ENCODE data around the gene FREY1. TPM values are rescaled to one million over a fixed set of nuclear protein-coding genes. Genes with fewer than 3 reads are reported as not detected.
A peak's percentile ranks its signal among the peaks of the same experiment; 100 is the strongest.

The FREY1 gene
- total and polyA plus RNA-seq, 2 of the 13 experiments (the other 11 are each of a cell fraction or from before 2014, with no cell fraction given) = 0.44 to 0.73 TPM

DNA sequence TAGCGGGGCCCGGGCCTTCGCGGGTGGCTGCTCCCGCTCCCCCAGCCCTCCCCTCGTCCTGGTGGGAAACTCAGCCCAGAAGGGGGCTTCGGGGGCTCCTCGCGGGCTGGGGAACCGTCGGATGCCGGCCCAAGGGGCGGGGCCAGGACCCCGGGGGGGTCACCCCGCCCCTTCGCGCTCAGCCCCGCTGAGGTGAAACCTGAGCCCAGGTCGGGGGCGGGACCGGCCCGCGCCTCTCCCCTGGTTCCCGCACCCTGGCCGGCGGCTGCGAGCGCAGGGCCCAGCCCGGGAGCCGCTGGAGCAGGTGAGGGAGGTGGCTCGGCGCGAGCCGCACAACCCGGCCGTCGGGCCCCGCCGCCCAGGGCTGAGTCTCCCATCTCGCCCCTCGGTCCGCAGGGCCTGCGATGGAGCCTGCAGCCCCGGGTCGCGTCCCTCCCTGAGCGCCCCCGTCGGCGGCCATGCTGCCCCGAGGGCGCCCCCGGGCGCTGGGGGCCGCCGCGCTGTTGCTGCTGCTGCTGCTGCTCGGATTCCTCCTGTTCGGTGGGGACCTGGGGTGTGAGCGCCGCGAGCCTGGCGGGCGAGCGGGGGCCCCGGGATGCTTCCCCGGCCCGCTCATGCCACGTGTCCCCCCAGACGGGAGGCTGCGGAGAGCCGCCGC, 15.5 kb upstream of the FREY1 start, which contains the start of gene LARGE2 (continued):
- no peak for TF ChIP-seq THAP8 (CRISPR knock-in tag; IDR thresholded peaks at IDR 0.05; ENCODE audit: borderline replicate concordance)
- 0 out of 2 replicates have a peak, but pooled peaks have one; percentile 21 for TF ChIP-seq KLF6 (CRISPR knock-in tag; IDR thresholded peaks at IDR 0.05)
- TF ChIP-seq TRIM22 (IDR thresholded peaks at IDR 0.05) = no peak
- TF ChIP-seq ZNF569 (CRISPR knock-in tag; IDR thresholded peaks at IDR 0.05; ENCODE audit: borderline replicate concordance) = no peak
- no peak for TF ChIP-seq ARID2 (CRISPR knock-in tag; IDR thresholded peaks at IDR 0.05; ENCODE audit: borderline replicate concordance)
- no peak for TF ChIP-seq EHMT2 (IDR thresholded peaks at IDR 0.05; ENCODE audit: borderline replicate concordance, low read depth, low read length)
- TF ChIP-seq TMF1 (CRISPR knock-in tag; IDR thresholded peaks at IDR 0.05; ENCODE audit: low read depth) = no peak
- TF ChIP-seq ZNF329 (CRISPR knock-in tag; IDR thresholded peaks at IDR 0.05; ENCODE audit: low read depth) = no peak
- TF ChIP-seq BCL6 (CRISPR knock-in tag; IDR thresholded peaks at IDR 0.05) = no peak
- TF ChIP-seq ATF7-NPFF (CRISPR knock-in tag; IDR thresholded peaks at IDR 0.05; ENCODE audit: low read depth) = 0 out of 2 replicates have a peak, but pooled peaks have one; percentile 14
- TF ChIP-seq HMGXB3 (CRISPR knock-in tag; IDR thresholded peaks at IDR 0.05; ENCODE audit: borderline replicate concordance) = no peak
- TF ChIP-seq ZNF616 (CRISPR knock-in tag; IDR thresholded peaks at IDR 0.05; ENCODE audit: low read depth) = no peak
- TF ChIP-seq NKX3-1 (CRISPR knock-in tag; IDR thresholded peaks at IDR 0.05) = no peak
- no peak for TF ChIP-seq ZNF33B (CRISPR knock-in tag; IDR thresholded peaks at IDR 0.05)
- no peak for TF ChIP-seq MAFK (conservative IDR thresholded peaks at IDR 0.05 in 1 of 2, IDR thresholded peaks at IDR 0.05 in 1 of 2; ENCODE audit: low read length in 2 of 2)
- no peak for TF ChIP-seq ZNF549 (CRISPR knock-in tag; IDR thresholded peaks at IDR 0.05)
- TF ChIP-seq SOX5 (CRISPR knock-in tag; IDR thresholded peaks at IDR 0.05; ENCODE audit: borderline replicate concordance) = no peak
- TF ChIP-seq ZNF30 (CRISPR knock-in tag; IDR thresholded peaks at IDR 0.05) = no peak
- no peak for TF ChIP-seq ADNP (CRISPR knock-in tag; IDR thresholded peaks at IDR 0.05)
- no peak for TF ChIP-seq ZNF180 (CRISPR knock-in tag; IDR thresholded peaks at IDR 0.05; ENCODE audit: borderline replicate concordance, low read depth)
- no peak for TF ChIP-seq SMYD3 (CRISPR knock-in tag; IDR thresholded peaks at IDR 0.05)
- no peak for TF ChIP-seq ZBTB33 (CRISPR knock-in tag; IDR thresholded peaks at IDR 0.05)
- no peak for TF ChIP-seq MED1 (CRISPR knock-in tag; IDR thresholded peaks at IDR 0.05)
